HepG2 (cell line): ENCODE results near the gene C11orf42. TPM values are rescaled to one million over a fixed set of nuclear protein-coding genes. Genes with fewer than 3 reads are reported as not detected.

Experiments
- DBP ChIP-seq: sonication (generic); formaldehyde crosslinking; IDR thresholded peaks from 2 replicates; pipeline ENCODE4 v1.4.0; 2020; ENCODE audit warnings: missing genetic modification reagents; ENCODE audit errors: not compliant biosample characterization
- FOSL1 ChIP-seq: sonication (generic); formaldehyde crosslinking; IDR thresholded peaks from 2 replicates; pipeline ENCODE4 v1.9.0; 2021; ENCODE audit warnings: missing genetic modification reagents, borderline replicate concordance
- GATAD1 ChIP-seq: IDR thresholded peaks from 2 replicates; pipeline ENCODE4 v1.6.1; 2016; ENCODE audit warnings: missing genetic modification reagents, missing compliant biosample characterization
- JUND ChIP-seq: sonication (generic); formaldehyde crosslinking; IDR thresholded peaks from 2 replicates; pipeline ENCODE4 v1.8.0; 2022; ENCODE audit warnings: mild to moderate bottlenecking, missing genetic modification reagents
- NR2F2 ChIP-seq: IDR thresholded peaks from 2 replicates; pipeline ENCODE4 v1.6.1; 2012; ENCODE audit warnings: low read depth, inconsistent platforms, borderline replicate concordance
- NRL ChIP-seq: sonication (generic); formaldehyde crosslinking; IDR thresholded peaks from 2 replicates; pipeline ENCODE4 v1.5.0; 2020; ENCODE audit warnings: missing genetic modification reagents, mild to moderate bottlenecking, moderate library complexity, borderline replicate concordance
- PAX8 ChIP-seq: sonication (generic); formaldehyde crosslinking; IDR thresholded peaks from 2 replicates; pipeline ENCODE4 v1.8.0; 2022; ENCODE audit warnings: mild to moderate bottlenecking, missing genetic modification reagents, borderline replicate concordance
- PRDM15 ChIP-seq: sonication (generic); formaldehyde crosslinking; IDR thresholded peaks from 2 replicates; pipeline ENCODE4 v1.4.0; 2020; ENCODE audit warnings: missing genetic modification reagents
- ZNF138 ChIP-seq: sonication (generic); formaldehyde crosslinking; IDR thresholded peaks from 2 replicates; pipeline ENCODE4 v1.5.0; 2020; ENCODE audit warnings: mild to moderate bottlenecking, low read depth, missing genetic modification reagents
- ZNF296 ChIP-seq: sonication (generic); formaldehyde crosslinking; conservative IDR thresholded peaks from 2 replicates; pipeline ENCODE4 v1.5.0; 2020; ENCODE audit warnings: mild to moderate bottlenecking, missing genetic modification reagents
- ZNF343 ChIP-seq: sonication (generic); formaldehyde crosslinking; IDR thresholded peaks from 2 replicates; pipeline ENCODE4 v1.4.0; 2020; ENCODE audit warnings: mild to moderate bottlenecking, missing genetic modification reagents
- ZNF432 ChIP-seq: sonication (generic); formaldehyde crosslinking; IDR thresholded peaks from 2 replicates; pipeline ENCODE4 v1.5.0; 2020; ENCODE audit warnings: missing genetic modification reagents, mild to moderate bottlenecking, borderline replicate concordance
- ZNF441 ChIP-seq: sonication (generic); formaldehyde crosslinking; IDR thresholded peaks from 2 replicates; pipeline ENCODE4 v1.7.0; 2021; ENCODE audit warnings: missing genetic modification reagents, borderline replicate concordance
- ZNF510 ChIP-seq: sonication (generic); formaldehyde crosslinking; IDR thresholded peaks from 2 replicates; pipeline ENCODE4 v1.4.0; 2020; ENCODE audit warnings: low read depth, mild to moderate bottlenecking, missing genetic modification reagents
- polyA plus RNA-seq, 8 experiments: library from polyadenylated mRNA; depleted of rRNA in 3 of 8; stranded (reverse) in 7 of 8; unstranded in 1 of 8; fragments of >200 nt; fragmentation: Illumina TruSeq in 4 of 8; extraction: Trizol in 4 of 8; gene quantifications; 2 replicates each; pipeline versions ENCODE4 v1.2.1 to v1.2.3, GENCODE V29; 2011 to 2016; ENCODE audit warnings: low read depth in 4 of 8, missing spikeins in 1 of 8, mixed read lengths in 1 of 8; ENCODE audit not compliant: insufficient read depth in 1 of 8
- total RNA-seq, 5 experiments: library from RNA; depleted of rRNA; stranded (reverse); fragments of >200 nt; fragmentation: Illumina TruSeq; extraction: Trizol; gene quantifications; 2 replicates each; pipeline ENCODE4 v1.2.3, GENCODE V29; 2016; ENCODE audit warnings: low read depth in 1 of 5
- TF ChIP-seq, protein P1 (sequence below), 2 experiments: fragments of 450-650 bp in 1 of 2; sonication (generic) in 1 of 2; formaldehyde crosslinking in 1 of 2; IDR thresholded peaks; 2 replicates each; pipeline versions ENCODE4 v1.6.1 to v1.8.0; 2016 to 2022; ENCODE audit warnings: antibody characterized with exemption in 1 of 2, mild to moderate bottlenecking in 1 of 2, missing genetic modification reagents in 1 of 2

C11orf42 gene
- total and polyA plus RNA-seq, 2 of the 13 experiments (the other 11 are each of a cell fraction or from before 2014, with no cell fraction given) = not detected

DNA sequence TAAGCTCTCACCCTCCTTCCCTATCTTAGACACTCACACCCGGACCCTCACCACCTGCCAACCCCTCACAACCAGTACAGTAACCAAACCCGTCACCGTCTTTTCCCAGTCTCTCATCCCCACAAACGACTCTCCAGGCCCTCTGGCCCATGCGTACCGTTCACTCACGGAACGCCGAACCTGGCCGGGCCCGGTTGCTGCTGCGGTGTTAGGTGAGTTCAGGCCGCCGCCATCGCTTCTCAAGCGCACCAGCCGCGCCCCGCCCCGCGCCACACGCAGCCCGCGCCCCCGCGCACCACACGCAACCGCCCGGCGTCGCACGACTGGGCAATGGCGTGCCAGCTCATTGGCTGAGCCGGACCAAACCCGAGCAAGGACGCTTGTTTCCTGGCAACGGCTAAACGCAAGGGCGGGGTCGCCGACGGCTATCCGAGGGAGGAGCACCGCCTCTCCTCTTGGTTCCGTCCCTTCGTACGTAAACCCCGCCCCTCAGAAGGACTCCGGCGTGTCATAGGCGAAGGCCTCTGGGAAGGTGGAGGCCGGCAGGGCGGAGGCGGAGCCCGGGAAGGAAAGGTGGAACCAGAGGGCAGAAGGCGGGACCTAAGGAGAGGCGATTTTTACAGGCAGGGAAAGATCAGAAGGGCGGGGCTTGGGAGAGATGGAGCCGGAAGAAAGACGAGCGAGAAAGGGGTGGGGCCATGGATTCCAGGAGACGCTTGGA is 29.2 kb downstream of the C11orf42 start, which contains the start of gene FHIP1B (continued):
- no peak for TF ChIP-seq ZNF296
- TF ChIP-seq ZNF510 (CRISPR knock-in tag) = no peak
- peak; percentile 86 for TF ChIP-seq GATAD1
- no peak for TF ChIP-seq JUND
- TF ChIP-seq NR2F2 = no peak
- no peak for TF ChIP-seq ZNF138 (CRISPR knock-in tag)
- no peak for TF ChIP-seq FOSL1 (CRISPR knock-in tag)
- TF ChIP-seq DBP (CRISPR knock-in tag) = no peak
- TF ChIP-seq NRL = no peak
- no peak for TF ChIP-seq ZNF343 (CRISPR knock-in tag)
- no peak for TF ChIP-seq PAX8
- TF ChIP-seq, protein P1, sequence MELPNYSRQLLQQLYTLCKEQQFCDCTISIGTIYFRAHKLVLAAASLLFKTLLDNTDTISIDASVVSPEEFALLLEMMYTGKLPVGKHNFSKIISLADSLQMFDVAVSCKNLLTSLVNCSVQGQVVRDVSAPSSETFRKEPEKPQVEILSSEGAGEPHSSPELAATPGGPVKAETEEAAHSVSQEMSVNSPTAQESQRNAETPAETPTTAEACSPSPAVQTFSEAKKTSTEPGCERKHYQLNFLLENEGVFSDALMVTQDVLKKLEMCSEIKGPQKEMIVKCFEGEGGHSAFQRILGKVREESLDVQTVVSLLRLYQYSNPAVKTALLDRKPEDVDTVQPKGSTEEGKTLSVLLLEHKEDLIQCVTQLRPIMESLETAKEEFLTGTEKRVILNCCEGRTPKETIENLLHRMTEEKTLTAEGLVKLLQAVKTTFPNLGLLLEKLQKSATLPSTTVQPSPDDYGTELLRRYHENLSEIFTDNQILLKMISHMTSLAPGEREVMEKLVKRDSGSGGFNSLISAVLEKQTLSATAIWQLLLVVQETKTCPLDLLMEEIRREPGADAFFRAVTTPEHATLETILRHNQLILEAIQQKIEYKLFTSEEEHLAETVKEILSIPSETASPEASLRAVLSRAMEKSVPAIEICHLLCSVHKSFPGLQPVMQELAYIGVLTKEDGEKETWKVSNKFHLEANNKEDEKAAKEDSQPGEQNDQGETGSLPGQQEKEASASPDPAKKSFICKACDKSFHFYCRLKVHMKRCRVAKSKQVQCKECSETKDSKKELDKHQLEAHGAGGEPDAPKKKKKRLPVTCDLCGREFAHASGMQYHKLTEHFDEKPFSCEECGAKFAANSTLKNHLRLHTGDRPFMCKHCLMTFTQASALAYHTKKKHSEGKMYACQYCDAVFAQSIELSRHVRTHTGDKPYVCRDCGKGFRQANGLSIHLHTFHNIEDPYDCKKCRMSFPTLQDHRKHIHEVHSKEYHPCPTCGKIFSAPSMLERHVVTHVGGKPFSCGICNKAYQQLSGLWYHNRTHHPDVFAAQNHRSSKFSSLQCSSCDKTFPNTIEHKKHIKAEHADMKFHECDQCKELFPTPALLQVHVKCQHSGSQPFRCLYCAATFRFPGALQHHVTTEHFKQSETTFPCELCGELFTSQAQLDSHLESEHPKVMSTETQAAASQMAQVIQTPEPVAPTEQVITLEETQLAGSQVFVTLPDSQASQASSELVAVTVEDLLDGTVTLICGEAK (IDR thresholded peaks at IDR 0.05) = no peak
- TF ChIP-seq, protein P1 (CRISPR knock-in tag; IDR thresholded peaks at IDR 0.05) = no peak
- TF ChIP-seq PRDM15 = no peak
- TF ChIP-seq ZNF441 (CRISPR knock-in tag) = peak; percentile 95
- TF ChIP-seq ZNF432 (CRISPR knock-in tag) = no peak
